Embryonic facial prominence (tissue), 1 donor: ENCODE measurements around the gene ATG14.
"Not testable (repeated sequence)": the region's sequence is repeated elsewhere in the genome, so short reads cannot be mapped to it uniquely, and the experiment has no call there.

ENCODE experiments used
- DNase-seq: peaks from one replicate; pipeline ENCODE4 v3.0.0-alpha.2; 2016; ENCODE audit errors: extremely low spot score

The ATG14 gene

GRCh38 chr14:55386037-55386808 is 25.4 kb downstream of the ATG14 start:
- DNase-seq, result no peak

DNA sequence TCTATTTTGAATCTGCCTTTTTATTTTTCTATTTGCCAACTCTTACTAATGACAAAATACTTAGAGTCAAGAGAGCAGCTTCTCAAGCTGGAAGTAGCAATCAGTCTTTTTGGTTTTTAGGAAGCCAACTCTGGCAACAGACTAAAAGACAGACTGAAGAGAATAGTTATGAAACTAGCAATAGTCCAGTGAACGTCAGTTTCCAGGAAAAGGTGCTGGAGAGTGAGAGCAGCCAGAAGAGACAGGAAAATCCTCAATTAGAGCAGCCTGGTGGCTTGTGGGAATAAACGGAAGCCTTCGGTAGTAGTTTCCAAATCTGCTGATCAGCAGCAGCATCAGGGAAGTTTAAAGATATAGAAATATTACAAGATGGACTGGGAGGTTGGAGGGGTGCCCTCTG is 27.1 kb downstream of the ATG14 start:
- no peak for DNase-seq

GRCh38 chr14:55383541-55384140 is 28.0 kb downstream of the ATG14 start:
- DNase-seq, result no peak

GRCh38 chr14:55383056-55383466 is 28.6 kb downstream of the ATG14 start:
- DNase-seq, result not testable (repeated sequence)

DNA sequence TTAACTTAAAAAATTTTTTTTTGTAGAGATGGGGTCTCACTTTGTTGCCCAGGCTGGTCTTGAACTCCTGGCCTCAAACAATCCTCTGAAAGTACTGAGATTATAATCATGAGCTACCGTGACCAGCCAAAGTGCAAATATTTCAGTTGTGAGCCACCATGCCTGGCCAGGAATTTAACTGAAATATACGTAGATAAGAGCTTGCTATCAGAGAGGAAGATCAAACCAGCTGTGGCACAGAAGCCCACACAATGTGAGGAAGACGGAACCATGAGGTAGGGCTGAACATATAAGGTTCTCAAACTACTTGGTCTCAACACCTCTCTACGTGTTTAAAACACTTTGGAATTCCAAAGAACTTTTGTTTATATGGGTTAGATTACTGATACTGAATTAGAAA is 29.1 kb downstream of the ATG14 start:
- DNase-seq, result no peak

DNA sequence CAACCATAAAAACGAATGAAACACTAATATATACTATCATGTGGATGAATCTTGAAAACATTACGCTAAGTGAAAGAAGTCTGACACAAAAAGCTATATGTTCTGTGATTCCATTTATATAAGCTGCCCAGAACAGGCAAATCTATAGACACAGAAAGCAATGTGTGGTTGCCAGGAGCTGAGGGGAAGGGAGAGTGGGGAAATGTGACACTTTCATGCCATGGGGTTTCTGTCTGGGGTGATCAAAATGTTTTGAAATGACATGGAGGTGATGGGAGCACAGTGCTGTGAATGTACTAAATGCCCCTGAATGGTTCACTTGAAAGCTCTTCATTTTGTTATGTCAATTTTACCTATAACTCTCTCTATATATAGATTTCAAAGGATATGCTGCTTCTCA is 30.1 kb downstream of the ATG14 start:
- DNase-seq, result no peak

DNA sequence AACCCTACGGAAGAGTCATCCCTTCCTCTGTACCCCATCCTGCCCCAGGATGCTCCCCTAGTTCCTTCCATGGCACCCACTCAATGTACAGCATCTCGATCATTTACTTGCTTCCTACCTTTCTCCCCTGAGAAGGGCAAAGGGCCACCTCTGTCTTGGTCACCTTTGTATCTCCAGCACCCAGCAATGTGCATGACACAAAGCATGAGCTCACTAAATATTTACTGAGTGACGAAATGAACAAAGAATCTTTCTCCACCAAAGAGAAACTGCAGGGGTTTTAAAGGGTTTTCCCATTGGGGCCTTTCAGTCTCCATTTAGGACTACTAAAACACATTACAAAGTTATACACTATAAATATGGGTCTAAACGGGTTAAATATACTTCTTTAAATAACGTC is 30.6 kb downstream of the ATG14 start:
- DNase-seq, result no peak

GRCh38 chr14:55377236-55377635 is 34.4 kb downstream of the ATG14 start:
- DNase-seq, result no peak

DNA sequence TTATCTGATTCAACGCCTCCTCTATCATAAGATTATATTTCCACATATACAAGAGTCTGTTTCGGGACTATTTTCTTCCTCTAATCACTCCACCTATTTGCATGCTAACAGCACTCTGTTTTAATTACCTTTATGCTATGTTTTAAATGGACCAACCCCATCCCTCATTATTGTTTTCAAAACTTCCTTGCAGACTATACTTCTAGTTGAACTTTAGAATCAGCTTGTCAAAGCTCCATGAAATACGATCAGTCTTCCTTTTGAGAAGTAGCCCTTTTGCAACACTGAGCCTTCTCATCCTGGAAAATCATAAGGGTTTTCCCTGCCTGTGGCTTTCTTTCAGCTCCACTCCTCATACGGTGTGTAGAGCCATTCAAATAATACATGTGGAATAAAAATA is 36.9 kb downstream of the ATG14 start:
- no peak for DNase-seq

DNA sequence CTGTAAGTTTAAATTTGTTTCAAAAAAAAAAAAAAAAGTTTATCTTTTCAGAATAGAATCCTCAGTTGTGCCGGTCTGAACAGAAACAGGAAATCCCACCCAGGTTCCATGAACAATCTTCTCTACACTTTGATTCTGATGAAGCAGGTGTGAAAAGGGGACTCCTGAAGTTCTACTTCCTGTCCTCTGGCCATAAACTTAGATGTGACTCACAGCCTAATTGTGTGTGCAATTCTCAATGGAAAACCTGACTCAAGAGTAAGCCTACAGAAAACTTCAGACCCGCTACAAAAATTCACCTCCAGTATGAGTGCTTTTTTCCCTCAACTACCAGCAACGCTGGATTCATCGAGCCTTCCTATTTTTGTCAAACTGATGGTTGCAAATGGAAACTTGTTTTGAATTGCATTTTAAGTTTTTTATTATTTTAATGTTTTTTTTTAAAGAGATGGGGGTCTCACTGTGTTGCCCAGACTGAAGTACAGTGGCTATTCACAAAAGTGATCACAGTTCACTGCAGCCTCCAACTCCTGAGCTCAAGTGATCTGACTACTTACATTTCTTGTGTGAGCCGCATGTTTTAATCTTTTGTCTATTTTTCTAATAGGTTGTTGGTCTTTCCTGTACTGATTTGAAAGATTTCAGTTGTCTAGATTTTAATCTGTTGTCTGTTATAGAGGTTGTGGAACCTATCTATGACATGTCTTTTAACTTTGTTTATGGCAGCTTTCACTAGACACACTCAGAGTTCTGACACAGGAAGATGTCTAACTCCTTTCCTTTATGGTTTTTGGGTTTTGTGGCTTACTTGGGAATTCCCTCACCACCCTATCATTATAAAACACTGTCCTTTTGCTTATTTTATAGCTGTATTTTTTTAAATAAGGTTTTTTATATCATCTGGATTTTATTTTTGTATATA is 37.6 kb downstream of the ATG14 start:
- DNase-seq, result no peak

GRCh38 chr14:55372825-55373224 is 38.8 kb downstream of the ATG14 start:
- no peak for DNase-seq

DNA sequence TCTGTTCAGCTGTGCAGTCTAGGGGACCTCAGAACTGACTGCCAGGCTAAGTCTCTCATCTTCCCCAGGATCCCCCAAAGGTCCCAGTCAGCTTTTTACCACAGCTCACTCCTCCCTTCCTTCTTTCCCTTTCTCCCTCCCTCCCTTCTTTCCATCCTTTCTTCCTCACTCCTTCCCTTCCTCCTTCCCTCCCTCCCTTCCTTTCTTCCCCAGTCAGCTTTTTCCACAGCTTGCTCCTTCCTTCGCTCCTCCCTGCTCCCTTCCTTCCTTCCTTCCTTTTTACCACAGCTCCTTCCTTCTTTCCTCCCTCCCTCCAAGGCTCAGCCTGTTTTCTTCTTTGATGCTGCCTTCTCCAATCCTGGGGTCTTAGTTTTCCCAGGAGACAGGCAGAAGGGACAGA is 39.2 kb downstream of the ATG14 start:
- DNase-seq, result no peak

GRCh38 chr14:55370883-55371455 is 40.7 kb downstream of the ATG14 start:
- DNase-seq, result no peak

GRCh38 chr14:55366271-55366670 is 45.4 kb downstream of the ATG14 start:
- no peak for DNase-seq

DNA sequence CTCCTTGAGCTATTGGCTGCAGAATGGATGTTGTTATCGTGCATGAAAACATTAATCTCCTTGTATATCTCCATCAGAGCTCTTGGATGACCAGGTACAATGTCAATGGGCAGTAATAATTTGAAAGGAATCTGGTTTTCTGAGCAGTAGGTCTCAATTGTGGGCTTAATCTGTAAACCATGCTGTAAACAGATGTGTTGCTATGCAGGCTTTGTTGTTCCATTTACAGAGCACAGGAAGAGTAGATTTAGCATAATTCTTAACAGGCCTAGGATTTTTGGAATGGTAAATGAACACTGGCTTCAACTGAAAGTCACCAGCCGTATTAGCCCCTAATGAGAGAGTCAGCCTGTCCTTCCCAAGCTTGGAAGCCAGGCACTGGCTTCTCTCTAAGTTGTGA is 50.4 kb downstream of the ATG14 start:
- DNase-seq, result no peak

DNA sequence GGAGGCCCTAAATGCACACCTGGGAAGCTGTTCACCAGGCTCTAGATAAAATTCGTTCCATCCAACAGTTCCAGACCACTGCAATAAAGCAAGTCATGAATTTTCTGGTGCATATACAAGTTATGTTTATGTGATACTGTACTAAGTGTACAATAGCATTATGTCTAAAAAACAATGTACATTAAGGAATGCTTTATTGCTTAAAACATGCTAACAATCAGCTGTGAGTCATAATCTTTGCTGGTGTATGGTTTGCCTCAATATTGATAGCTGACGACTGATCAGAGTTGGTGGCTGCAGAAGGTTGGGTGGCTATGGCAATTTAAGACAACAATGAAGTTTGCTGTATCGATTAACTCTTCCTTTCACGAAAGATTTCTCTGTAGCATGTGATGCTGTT is 52.3 kb downstream of the ATG14 start:
- DNase-seq, result no peak

- DNase-seq, result no peak
Measured at GRCh38 chr14:55356913-55357312, 54.7 kb downstream of the ATG14 start.

DNA sequence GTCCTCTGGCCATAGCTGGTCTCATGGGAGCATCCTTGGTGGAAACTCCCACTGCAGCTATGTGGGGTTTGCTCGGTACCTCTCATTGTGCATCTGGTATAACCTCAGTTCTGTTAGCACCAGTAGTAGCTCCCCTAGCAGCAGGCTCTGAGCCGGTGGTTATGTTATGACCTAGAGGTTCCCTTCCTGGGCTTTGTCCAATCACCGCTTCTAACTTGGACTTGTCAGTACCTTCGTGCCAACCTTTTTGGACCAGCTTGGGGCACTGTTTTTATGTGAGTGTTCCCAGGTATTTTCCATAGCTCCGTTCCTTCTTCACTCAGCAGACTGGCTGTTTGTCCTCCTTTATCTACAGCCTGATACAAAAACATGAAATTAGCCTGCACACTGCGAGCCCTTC is 55.7 kb downstream of the ATG14 start:
- no peak for DNase-seq

- DNase-seq, result peak; percentile 31
Measured at GRCh38 chr14:55354500-55354899, 57.1 kb downstream of the ATG14 start.

GRCh38 chr14:55353686-55354467 is 57.8 kb downstream of the ATG14 start:
- no peak for DNase-seq

DNA sequence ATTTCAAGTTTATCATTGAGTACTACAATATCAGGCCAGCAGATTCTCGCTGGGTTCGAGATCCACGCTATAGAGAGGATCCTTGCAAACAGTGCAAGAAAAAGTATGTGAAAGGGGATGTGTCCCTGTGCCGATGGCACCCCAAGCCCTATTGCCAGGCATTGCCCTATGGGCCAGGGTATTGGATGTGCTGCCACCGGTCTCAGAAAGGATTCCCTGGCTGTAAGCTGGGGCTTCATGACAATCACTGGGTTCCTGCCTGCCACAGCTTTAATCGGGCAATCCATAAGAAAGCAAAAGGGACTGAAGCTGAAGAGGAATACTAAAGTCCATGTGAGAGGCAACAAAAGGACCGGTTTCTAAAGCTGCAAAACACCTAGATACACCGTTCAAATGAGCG is 59.4 kb downstream of the ATG14 start:
- DNase-seq, result no peak
